ENCODE data around the gene WFIKKN2. TPM values are rescaled to one million over a fixed set of nuclear protein-coding genes. Genes with fewer than 3 reads are reported as not detected.

WFIKKN2 gene
- total RNA-seq, 1 experiment from 2014 or later, result not detected

- ATAC-seq (no peak), DNase-seq (no peak)
- intact Hi-C loops (cut with micrococcal nuclease), result no loop called here
- POLR2A ChIA-PET (ENCODE audit: unreplicated experiment), result no interaction called here
- Histone ChIP-seq H3K27me3 (ENCODE audit: low read length) (no peaks in the 10 kb centered on the region), H3F3A (ENCODE audit: low read length, unreplicated experiment) (no peaks in the 10 kb centered on the region), H3K4me1 (ENCODE audit: insufficient read depth, low read length) (no peaks in the 10 kb centered on the region), H2AFZ (ENCODE audit: low read length) (no peak overlapping the region), H3K27ac (ENCODE audit: low read length) (no peak overlapping the region), H3K79me2 (ENCODE audit: low read length) (no peaks in the 10 kb centered on the region), H3K4me3 (ENCODE audit: low read length) (no peak overlapping the region), H3K4me2 (ENCODE audit: low read length) (no peak overlapping the region), H4K20me1 (ENCODE audit: low read length) (no peaks in the 10 kb centered on the region), H3K9me3 (ENCODE audit: low read length) (no peaks in the 10 kb centered on the region), H3K9me2 (replicated peaks; ENCODE audit: low read length) (no peaks in the 10 kb centered on the region), H3K36me3 (ENCODE audit: low read depth, low read length) (no peaks in the 10 kb centered on the region), H3K9ac (ENCODE audit: low read length) (no peak overlapping the region)
- CTCF ChIA-PET, result no interaction called here
- BruUV-seq (replicated peaks), result no TSS peak
- TF ChIP-seq EZH2phosphoT487 (IDR thresholded peaks at IDR 0.05; ENCODE audit: borderline replicate concordance, low read length) (no peak), CTCF (conservative IDR thresholded peaks at IDR 0.05; ENCODE audit: low read depth, low read length) (no peak), EZH2 (IDR thresholded peaks at IDR 0.05; ENCODE audit: low read length, unreplicated experiment) (no peak)
These were observed 29.9 kb upstream of the WFIKKN2 start for GRCh38 chr17:50805486-50805885.

GRCh38 chr17:50806141-50806643, 29.2 kb upstream of the WFIKKN2 start:
- intact Hi-C loops (cut with micrococcal nuclease), result no loop called here
- POLR2A ChIA-PET (ENCODE audit: unreplicated experiment), result no interaction called here
- Histone ChIP-seq H3K27me3 (ENCODE audit: low read length) (no peaks in the 10 kb centered on the region), H3K9me2 (replicated peaks; ENCODE audit: low read length) (no peaks in the 10 kb centered on the region), H2AFZ (ENCODE audit: low read length) (no peak overlapping the region), H3K4me2 (ENCODE audit: low read length) (no peak overlapping the region), H3K36me3 (ENCODE audit: low read depth, low read length) (no peaks in the 10 kb centered on the region), H3F3A (ENCODE audit: low read length, unreplicated experiment) (no peaks in the 10 kb centered on the region), H3K9ac (ENCODE audit: low read length) (no peak overlapping the region), H3K79me2 (ENCODE audit: low read length) (no peaks in the 10 kb centered on the region), H4K20me1 (ENCODE audit: low read length) (no peaks in the 10 kb centered on the region), H3K4me1 (ENCODE audit: insufficient read depth, low read length) (no peaks in the 10 kb centered on the region), H3K9me3 (ENCODE audit: low read length) (no peaks in the 10 kb centered on the region), H3K27ac (ENCODE audit: low read length) (no peak overlapping the region), H3K4me3 (ENCODE audit: low read length) (no peak overlapping the region)
- ATAC-seq, result no peak
- DNase-seq, result peak; percentile 34
- BruUV-seq (replicated peaks), result no TSS peak
- CTCF ChIA-PET, result no interaction called here
- TF ChIP-seq CTCF (conservative IDR thresholded peaks at IDR 0.05; ENCODE audit: low read depth, low read length) (peak; percentile 42), EZH2phosphoT487 (IDR thresholded peaks at IDR 0.05; ENCODE audit: borderline replicate concordance, low read length) (no peak), EZH2 (IDR thresholded peaks at IDR 0.05; ENCODE audit: low read length, unreplicated experiment) (no peak)

- no peaks in the 10 kb centered on the region for H3K9me2 ChIP-seq (replicated peaks; ENCODE audit: low read length)
- H2AFZ ChIP-seq (ENCODE audit: low read length), result no peak overlapping the region
- no peak for DNase-seq
- TF ChIP-seq EZH2phosphoT487 (IDR thresholded peaks at IDR 0.05; ENCODE audit: borderline replicate concordance, low read length) (no peak), EZH2 (IDR thresholded peaks at IDR 0.05; ENCODE audit: low read length, unreplicated experiment) (no peak), CTCF (conservative IDR thresholded peaks at IDR 0.05; ENCODE audit: low read depth, low read length) (no peak)
- POLR2A ChIA-PET (ENCODE audit: unreplicated experiment), result no interaction called here
- no peaks in the 10 kb centered on the region for H3K9me3 ChIP-seq (ENCODE audit: low read length)
- no peak overlapping the region for H3K27ac ChIP-seq (ENCODE audit: low read length)
- intact Hi-C loops (cut with micrococcal nuclease), result no loop called here
- H3K4me1 ChIP-seq (ENCODE audit: insufficient read depth, low read length), result no peaks in the 10 kb centered on the region
- no peaks in the 10 kb centered on the region for H3K36me3 ChIP-seq (ENCODE audit: low read depth, low read length)
- no peaks in the 10 kb centered on the region for H4K20me1 ChIP-seq (ENCODE audit: low read length)
- BruUV-seq (replicated peaks), result no TSS peak
- H3K4me2 ChIP-seq (ENCODE audit: low read length), result no peak overlapping the region
- ATAC-seq, result no peak
- H3K79me2 ChIP-seq (ENCODE audit: low read length), result no peaks in the 10 kb centered on the region
- no peak overlapping the region for H3K9ac ChIP-seq (ENCODE audit: low read length)
- CTCF ChIA-PET, result no interaction called here
- H3K27me3 ChIP-seq (ENCODE audit: low read length), result no peaks in the 10 kb centered on the region
- H3F3A ChIP-seq (ENCODE audit: low read length, unreplicated experiment), result no peaks in the 10 kb centered on the region
- H3K4me3 ChIP-seq (ENCODE audit: low read length), result no peak overlapping the region
These were observed 28.4 kb upstream of the WFIKKN2 start for GRCh38 chr17:50807009-50807408.

Data from PC-3 (cell line).